GM12878 (cell line): Measurements from ENCODE around the gene SH2D7. TPM values are rescaled to one million over a fixed set of nuclear protein-coding genes. Genes with fewer than 3 reads are reported as not detected.
A peak's percentile ranks its signal among the peaks of the same experiment; 100 is the strongest.

Experiments used
- BCL3 ChIP-seq: IDR thresholded peaks from 2 replicates; pipeline ENCODE4 v1.6.1; 2011; ENCODE audit warnings: borderline replicate concordance, low read depth, mild to moderate bottlenecking, moderate library complexity, low read length; ENCODE audit not compliant: insufficient read depth, poor library complexity, severe bottlenecking
- ELK1 ChIP-seq: IDR thresholded peaks from 2 replicates; pipeline ENCODE4 v1.6.1; 2012; ENCODE audit warnings: low read depth, low read length, improper control_type of control experiment
- GABPA ChIP-seq: IDR thresholded peaks from 2 replicates; pipeline ENCODE4 v1.6.1; 2014; ENCODE audit warnings: antibody characterized with exemption, low read depth, mild to moderate bottlenecking, inconsistent platforms
- KDM1A ChIP-seq: fragments of 200-600 bp; sonication (generic); IDR thresholded peaks from 2 replicates; pipeline ENCODE4 v1.6.1; 2016; ENCODE audit warnings: borderline replicate concordance
- KLF5 ChIP-seq: fragments of 450-650 bp; IDR thresholded peaks from 2 replicates; pipeline ENCODE4 v1.6.1; 2014; ENCODE audit warnings: mild to moderate bottlenecking; ENCODE audit not compliant: partially characterized antibody
- MTA2 ChIP-seq: fragments of 450-650 bp; IDR thresholded peaks from 2 replicates; pipeline ENCODE4 v1.6.1; 2016; ENCODE audit warnings: low read depth, mild to moderate bottlenecking, moderate library complexity
- NFYB ChIP-seq: IDR thresholded peaks from 2 replicates; pipeline ENCODE4 v1.6.1; 2011; ENCODE audit warnings: low read depth, mild to moderate bottlenecking, low read length, improper control_type of control experiment, moderate library complexity; ENCODE audit not compliant: insufficient read depth
- POLR2AphosphoS2 ChIP-seq: IDR thresholded peaks from 2 replicates; pipeline ENCODE4 v1.6.1; 2011; ENCODE audit warnings: low read depth, mild to moderate bottlenecking, low read length, improper control_type of control experiment, moderate library complexity
- RAD51 ChIP-seq: fragments of 450-650 bp; IDR thresholded peaks from 2 replicates; pipeline ENCODE4 v1.6.1; 2016; ENCODE audit warnings: moderate library complexity, mild to moderate bottlenecking, inconsistent platforms
- SPI1 ChIP-seq: IDR thresholded peaks from 2 replicates; pipeline ENCODE4 v1.6.1; 2011; ENCODE audit warnings: low read depth, mild to moderate bottlenecking, low read length, moderate library complexity, borderline replicate concordance; ENCODE audit not compliant: insufficient read depth
- SREBF2 ChIP-seq: IDR thresholded peaks from 2 replicates; pipeline ENCODE4 v1.6.1; 2012; ENCODE audit warnings: mild to moderate bottlenecking, low read length
- STAT3 ChIP-seq: IDR thresholded peaks from 2 replicates; pipeline ENCODE4 v1.6.1; 2011; ENCODE audit warnings: low read depth, low read length, improper control_type of control experiment
- TAF1 ChIP-seq: IDR thresholded peaks from 2 replicates; pipeline ENCODE4 v1.6.1; 2011; ENCODE audit warnings: mild to moderate bottlenecking, low read depth, low read length, borderline replicate concordance
- USF2 ChIP-seq: IDR thresholded peaks from 2 replicates; pipeline ENCODE4 v1.6.1; 2011; ENCODE audit warnings: low read depth, low read length, improper control_type of control experiment, borderline replicate concordance
- ZNF217 ChIP-seq: fragments of 450-650 bp; IDR thresholded peaks from 2 replicates; pipeline ENCODE4 v1.6.1; 2017; ENCODE audit warnings: antibody characterized with exemption, mild to moderate bottlenecking
- ZNF24 ChIP-seq: fragments of 450-650 bp; IDR thresholded peaks from 2 replicates; pipeline ENCODE4 v1.6.1; 2017; ENCODE audit warnings: antibody characterized with exemption, mild to moderate bottlenecking
- ZNF687 ChIP-seq: fragments of 450-650 bp; IDR thresholded peaks from 2 replicates; pipeline ENCODE4 v1.6.1; 2017; ENCODE audit warnings: mild to moderate bottlenecking, moderate library complexity
- polyA plus RNA-seq, 11 experiments: library from polyadenylated mRNA; depleted of rRNA in 4 of 11; unstranded in 6 of 11; stranded (reverse) in 5 of 11; fragments of >200 nt; fragmentation: Nextera tagmentation in 4 of 11; fragmentation: Illumina TruSeq in 1 of 11; extraction: Ambion mirVana in 4 of 11; extraction: Trizol in 1 of 11; gene quantifications; 1 replicate in 1 of 11; 2 replicates in 10 of 11; pipeline versions ENCODE4 v1.2.1 to v1.2.3, GENCODE V29; 2011 to 2016; ENCODE audit warnings: inconsistent platforms in 2 of 11, missing spikeins in 2 of 11, low read depth in 1 of 11
- total RNA-seq, 4 experiments: library from RNA; depleted of rRNA in 3 of 4; stranded (reverse); fragments of >200 nt in 3 of 4; fragmentation: Illumina TruSeq in 1 of 4; extraction: Trizol in 1 of 4; gene quantifications; 2 replicates each; pipeline versions ENCODE4 v1.2.1 to v1.2.3, GENCODE V29; 2013 to 2021
- TF ChIP-seq, protein P1 (sequence below): fragments of 150-350 bp; IDR thresholded peaks from 2 replicates; pipeline ENCODE4 v1.6.1; 2016; ENCODE audit warnings: low read depth, low read length

The SH2D7 gene
- total and polyA plus RNA-seq, 10 of the 15 experiments (the other 5 are each of a cell fraction or from before 2014, with no cell fraction given): 0.04 to 0.06 TPM; not detected in 8

DNA sequence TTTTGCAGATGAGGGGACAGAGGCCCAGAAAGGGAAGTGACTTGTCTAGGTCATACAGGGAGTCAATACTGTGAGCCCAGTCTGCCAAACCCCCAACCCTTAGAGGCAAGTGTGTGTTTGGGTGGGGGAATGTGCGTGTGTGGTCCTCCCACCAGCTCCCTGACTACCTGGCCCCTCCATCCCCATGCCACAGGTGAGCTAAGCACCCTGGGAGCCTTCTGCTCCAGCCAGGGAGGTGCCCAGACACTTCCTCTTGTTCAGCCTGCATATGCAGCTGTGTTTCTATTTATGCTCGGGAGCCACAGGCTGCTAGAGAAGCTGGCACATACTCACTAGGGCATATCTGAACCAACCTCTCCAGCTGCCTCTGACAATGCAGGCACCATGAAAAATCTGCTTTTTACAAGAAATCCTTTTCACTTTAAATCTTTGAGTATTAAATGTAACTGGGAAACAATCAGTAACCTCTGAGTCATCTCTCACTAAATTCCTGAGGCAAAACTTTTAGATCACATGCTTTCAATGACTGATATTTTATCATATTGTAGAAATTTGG is 35.6 kb upstream of the SH2D7 start (continued):
- no peak for TF ChIP-seq ELK1
- no peak for TF ChIP-seq POLR2AphosphoS2
- peak; percentile 24 for TF ChIP-seq BCL3
- no peak for TF ChIP-seq TAF1
- TF ChIP-seq STAT3: no peak
- no peak for TF ChIP-seq ZNF24
- TF ChIP-seq GABPA: no peak
- TF ChIP-seq ZNF217: no peak
- TF ChIP-seq ZNF687: peak; percentile 44; the same call in 1 of the 2 replicates
- no peak for TF ChIP-seq KDM1A
- TF ChIP-seq SREBF2: no peak
- no peak for TF ChIP-seq NFYB
- TF ChIP-seq MTA2: 0 out of 2 replicates have a peak, but pooled peaks have one; percentile 23
- TF ChIP-seq KLF5: no peak
- TF ChIP-seq, protein P1, sequence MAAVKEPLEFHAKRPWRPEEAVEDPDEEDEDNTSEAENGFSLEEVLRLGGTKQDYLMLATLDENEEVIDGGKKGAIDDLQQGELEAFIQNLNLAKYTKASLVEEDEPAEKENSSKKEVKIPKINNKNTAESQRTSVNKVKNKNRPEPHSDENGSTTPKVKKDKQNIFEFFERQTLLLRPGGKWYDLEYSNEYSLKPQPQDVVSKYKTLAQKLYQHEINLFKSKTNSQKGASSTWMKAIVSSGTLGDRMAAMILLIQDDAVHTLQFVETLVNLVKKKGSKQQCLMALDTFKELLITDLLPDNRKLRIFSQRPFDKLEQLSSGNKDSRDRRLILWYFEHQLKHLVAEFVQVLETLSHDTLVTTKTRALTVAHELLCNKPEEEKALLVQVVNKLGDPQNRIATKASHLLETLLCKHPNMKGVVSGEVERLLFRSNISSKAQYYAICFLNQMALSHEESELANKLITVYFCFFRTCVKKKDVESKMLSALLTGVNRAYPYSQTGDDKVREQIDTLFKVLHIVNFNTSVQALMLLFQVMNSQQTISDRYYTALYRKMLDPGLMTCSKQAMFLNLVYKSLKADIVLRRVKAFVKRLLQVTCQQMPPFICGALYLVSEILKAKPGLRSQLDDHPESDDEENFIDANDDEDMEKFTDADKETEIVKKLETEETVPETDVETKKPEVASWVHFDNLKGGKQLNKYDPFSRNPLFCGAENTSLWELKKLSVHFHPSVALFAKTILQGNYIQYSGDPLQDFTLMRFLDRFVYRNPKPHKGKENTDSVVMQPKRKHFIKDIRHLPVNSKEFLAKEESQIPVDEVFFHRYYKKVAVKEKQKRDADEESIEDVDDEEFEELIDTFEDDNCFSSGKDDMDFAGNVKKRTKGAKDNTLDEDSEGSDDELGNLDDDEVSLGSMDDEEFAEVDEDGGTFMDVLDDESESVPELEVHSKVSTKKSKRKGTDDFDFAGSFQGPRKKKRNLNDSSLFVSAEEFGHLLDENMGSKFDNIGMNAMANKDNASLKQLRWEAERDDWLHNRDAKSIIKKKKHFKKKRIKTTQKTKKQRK: no peak
- TF ChIP-seq SPI1: peak; percentile 49
- TF ChIP-seq USF2: no peak
- TF ChIP-seq RAD51: no peak
